NCI-H2107 treated with DMSO at 0.1 percent for 48 hours (cell line): Measurements from ENCODE around the gene FAM229B.
"Not testable (repeated sequence)": the region's sequence is repeated elsewhere in the genome, so short reads cannot be mapped to it uniquely, and the experiment has no call there.

Experiments used
- DNase-seq: peaks from one replicate; lab custom pipeline; 2025; ENCODE audit not compliant: unreplicated experiment; lab: John Stamatoyannopoulos, UW

FAM229B gene, protein sequence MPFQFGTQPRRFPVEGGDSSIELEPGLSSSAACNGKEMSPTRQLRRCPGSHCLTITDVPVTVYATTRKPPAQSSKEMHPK

GRCh38 chr6:112087136-112087911 lies at the start of gene FAM229B, which contains the start of gene TUBE1:
Gene FAM229B, plus strand, starts transcription at chr6:112087591. Its CDS starts 11,693 bp downstream, at chr6:112099284.
Gene TUBE1, minus strand, starts transcription at chr6:112087482. Its CDS starts 48 bp downstream, at chr6:112087434.
- peak; percentile 87 for DNase-seq

DNA sequence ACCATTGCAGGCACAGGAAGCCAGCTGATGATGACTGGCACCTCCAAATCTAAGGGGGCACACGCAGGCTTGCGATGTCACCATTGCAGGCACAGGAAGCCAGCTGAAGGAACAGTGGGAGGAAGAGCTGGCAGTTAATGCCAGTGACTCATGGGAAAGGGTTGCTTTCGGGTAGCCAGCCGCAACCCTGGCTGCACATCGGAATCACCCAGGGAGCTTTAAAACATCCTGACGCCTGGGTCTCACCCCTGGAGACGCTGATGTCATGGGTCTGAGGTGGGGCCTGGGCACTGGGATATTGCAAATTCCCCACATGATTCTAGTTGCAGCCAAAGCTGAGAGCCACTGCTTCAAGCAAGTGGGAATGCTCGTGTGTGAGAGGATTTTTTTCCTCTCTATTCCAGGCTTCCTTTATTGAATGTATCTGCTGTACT lies 49.6 kb upstream of the FAM229B start:
- DNase-seq: no peak

- DNase-seq: no peak
These were observed 49.1 kb upstream of the FAM229B start for GRCh38 chr6:112038268-112038667.

- DNase-seq: no peak
These were observed 48.5 kb upstream of the FAM229B start for GRCh38 chr6:112038756-112039430.

DNA sequence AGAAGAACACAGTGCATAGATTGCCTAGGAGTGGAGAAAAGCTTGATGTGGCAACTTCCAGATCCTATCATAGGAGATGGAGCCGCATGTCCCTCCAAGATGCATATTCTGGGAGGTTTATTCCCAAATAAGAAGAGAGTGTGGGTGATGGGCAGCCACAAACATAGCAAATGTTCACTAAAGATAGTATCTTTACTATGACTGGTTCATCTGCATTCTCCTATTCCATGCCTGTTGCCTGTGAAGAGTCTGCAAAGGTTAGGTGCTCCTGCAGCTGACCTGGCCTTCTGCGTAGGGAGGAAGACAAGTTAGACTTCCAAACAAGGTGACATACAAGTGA lies 48.0 kb upstream of the FAM229B start:
- no peak for DNase-seq

DNA sequence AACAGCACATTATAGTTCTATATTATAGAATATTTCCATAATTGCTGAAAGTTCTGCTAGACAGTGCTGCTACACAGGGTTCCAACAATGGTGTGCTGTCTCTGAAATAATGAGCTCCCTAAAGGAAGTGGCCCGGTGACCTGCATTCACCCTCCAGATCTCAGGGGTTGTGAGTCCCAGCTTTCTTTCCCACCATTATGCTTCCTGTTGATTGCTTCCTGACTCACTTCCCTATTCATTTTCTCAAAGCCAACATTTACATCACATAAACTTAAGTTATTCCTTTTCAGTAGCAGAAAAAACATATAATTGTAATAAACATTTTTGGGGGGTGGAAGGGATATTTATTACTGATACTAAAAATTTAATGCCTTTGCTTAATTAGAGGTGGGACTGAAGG lies 46.4 kb upstream of the FAM229B start:
- DNase-seq: no peak

DNA sequence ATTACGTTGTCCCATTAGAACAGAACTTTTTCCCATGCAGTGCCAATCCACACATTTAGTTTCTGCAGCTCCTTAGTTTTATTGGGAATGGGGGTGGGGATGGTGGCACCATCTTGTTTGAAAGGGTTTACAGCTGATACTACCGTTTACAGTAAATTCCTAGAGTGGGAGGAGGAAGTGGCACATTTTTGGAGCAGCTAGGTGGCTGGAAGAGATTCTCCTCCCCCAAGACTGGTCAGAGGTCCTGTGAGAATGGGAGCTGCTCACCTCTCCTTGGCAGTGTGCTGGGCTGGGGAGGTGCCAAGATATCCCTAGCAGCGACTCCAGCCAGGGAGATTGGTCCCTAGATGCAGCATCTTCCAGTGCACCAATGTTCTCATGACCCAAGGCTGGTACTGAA lies 45.9 kb upstream of the FAM229B start:
- no peak for DNase-seq

GRCh38 chr6:112043032-112044007 lies 44.1 kb upstream of the FAM229B start:
- DNase-seq: peak; percentile 85

DNA sequence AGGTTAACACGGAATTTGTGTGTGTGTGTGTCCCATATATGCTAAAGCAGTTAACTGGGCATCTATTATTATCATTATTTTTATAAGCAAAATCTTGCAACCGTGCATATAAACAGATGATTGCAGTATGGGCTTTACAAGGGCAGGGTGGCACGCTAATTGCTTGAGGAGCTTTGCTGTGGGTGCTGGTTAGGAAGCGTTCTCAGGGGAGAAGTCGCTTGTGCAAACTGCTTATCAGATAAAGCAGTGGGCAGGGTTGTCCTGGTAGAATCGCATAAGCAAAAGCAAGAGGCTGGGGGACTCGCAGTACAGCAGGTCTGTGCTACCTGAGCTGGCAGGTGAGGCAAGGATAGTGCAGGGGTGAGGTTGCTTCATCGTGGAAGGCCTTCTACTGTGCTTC lies 43.2 kb upstream of the FAM229B start:
- no peak for DNase-seq

DNA sequence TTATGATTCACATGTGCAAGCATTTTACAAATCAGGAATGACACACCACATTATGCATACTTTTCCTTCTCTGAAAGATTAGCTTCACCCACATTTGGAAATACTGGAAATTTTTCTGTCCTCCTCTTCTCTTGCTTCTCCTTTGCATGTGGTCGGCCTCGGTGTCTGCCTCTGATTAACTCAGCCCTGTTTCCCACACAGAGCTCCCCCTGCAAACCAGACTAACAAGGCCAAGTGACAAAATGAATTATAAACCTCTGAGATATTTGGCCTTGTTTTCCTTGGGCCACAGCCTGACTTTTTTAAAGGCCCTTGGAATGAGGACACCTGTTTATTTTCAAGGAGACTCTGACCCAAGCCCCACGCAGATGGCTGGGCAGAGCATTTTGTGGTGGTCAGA lies 42.5 kb upstream of the FAM229B start:
- no peak for DNase-seq

DNA sequence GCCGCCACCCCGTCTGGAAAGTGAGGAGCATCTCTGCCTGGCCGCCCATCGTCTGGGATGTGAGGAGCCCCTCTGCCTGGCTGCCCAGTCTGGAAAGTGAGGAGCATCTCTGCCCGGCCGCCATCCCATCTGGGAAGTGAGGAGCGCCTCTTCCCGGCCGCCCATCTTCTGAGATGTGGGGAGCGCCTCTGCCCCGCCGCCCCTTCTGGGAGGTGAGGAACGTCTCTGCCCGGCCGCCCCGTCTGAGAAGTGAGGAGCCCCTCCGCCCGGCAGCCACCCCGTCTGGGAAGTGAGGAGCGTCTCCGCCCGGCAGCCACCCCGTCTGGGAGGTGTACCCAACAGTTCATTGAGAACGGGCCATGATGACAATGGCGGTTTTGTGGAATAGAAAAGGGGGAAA lies 39.9 kb upstream of the FAM229B start:
- DNase-seq: not testable (repeated sequence)

- no peak for DNase-seq
These were observed 38.2 kb upstream of the FAM229B start for GRCh38 chr6:112049026-112049799.

DNA sequence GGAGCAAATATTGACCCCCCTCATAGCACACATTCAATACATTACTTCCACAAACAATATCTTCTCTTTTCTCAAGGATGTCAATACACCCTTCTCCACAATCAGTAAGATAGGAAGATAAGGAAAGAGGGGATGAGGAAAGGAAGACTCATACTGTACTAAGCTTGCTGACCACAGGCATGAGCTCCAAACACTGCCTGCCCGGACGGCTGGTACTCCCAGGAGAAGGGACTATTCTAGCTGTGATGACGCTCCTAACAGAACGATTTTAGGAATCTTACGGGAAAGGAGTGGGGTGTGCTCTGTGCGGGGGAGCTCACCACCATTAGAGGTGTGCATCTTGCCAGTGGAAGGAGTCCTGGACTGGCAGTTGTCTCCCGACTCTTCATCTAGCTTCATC lies 37.4 kb upstream of the FAM229B start:
- DNase-seq: no peak

- no peak for DNase-seq
These were observed 37.0 kb upstream of the FAM229B start for GRCh38 chr6:112050429-112050828.

GRCh38 chr6:112051251-112051740 lies 36.1 kb upstream of the FAM229B start:
- DNase-seq: not testable (repeated sequence)

- no peak for DNase-seq
These were observed 33.4 kb upstream of the FAM229B start, which contains the start of gene CCN6 for GRCh38 chr6:112054001-112054400. Gene CCN6, plus strand, starts transcription at chr6:112054104. Its CDS starts 254 bp downstream, at chr6:112054358.

GRCh38 chr6:112054555-112055190 lies 32.7 kb upstream of the FAM229B start:
- no peak for DNase-seq

GRCh38 chr6:112058243-112059032 lies 29.0 kb upstream of the FAM229B start:
- DNase-seq: no peak

DNA sequence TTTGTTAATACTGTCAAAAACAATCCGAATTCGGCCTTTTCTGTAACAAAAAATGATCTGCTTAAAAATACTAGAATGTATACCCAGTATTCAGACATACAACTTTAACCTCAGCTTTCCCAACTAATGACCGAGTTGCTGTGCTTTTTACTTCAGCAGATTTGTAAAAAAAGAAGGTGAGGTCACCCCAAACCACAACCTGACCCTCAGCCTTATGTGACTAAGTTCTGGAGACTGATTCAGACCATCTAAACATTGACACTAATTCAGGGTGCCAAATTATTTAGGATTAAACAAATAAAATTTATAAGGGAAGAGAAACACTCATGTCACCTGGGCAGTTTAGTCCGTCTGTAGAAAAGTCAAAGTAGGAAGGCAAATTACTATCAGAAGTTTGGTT lies 25.8 kb upstream of the FAM229B start:
- no peak for DNase-seq
